D721Med (cell line): ENCODE results near the gene HIGD1B.

Experiments
- DNase-seq: peaks from one replicate; pipeline ENCODE4 v3.0.0; 2011; ENCODE audit warnings: low spot score; ENCODE audit not compliant: insufficient read length
- FAIRE-seq: peaks from 2 replicates; lab custom pipeline; 2011; peaks lifted over from hg19 to GRCh38; lab: Jason Lieb, UNC
- TF ChIP-seq, protein P1 (sequence below): IDR thresholded peaks from 2 replicates; pipeline ENCODE4 v1.5.1; 2012; ENCODE audit warnings: mild to moderate bottlenecking, control low read depth; ENCODE audit not compliant: insufficient read depth; ENCODE audit errors: missing control alignments

Gene HIGD1B

GRCh38 chr17:44829523-44830358, 17.9 kb upstream of the HIGD1B start, which contains the start of gene GJC1:
GJC1 (minus strand) TSS chr17:44830287; CDS start chr17:44805817, 24,470 bp downstream.
- DNase-seq: no peak
- FAIRE-seq: no peak
- TF ChIP-seq, protein P1, sequence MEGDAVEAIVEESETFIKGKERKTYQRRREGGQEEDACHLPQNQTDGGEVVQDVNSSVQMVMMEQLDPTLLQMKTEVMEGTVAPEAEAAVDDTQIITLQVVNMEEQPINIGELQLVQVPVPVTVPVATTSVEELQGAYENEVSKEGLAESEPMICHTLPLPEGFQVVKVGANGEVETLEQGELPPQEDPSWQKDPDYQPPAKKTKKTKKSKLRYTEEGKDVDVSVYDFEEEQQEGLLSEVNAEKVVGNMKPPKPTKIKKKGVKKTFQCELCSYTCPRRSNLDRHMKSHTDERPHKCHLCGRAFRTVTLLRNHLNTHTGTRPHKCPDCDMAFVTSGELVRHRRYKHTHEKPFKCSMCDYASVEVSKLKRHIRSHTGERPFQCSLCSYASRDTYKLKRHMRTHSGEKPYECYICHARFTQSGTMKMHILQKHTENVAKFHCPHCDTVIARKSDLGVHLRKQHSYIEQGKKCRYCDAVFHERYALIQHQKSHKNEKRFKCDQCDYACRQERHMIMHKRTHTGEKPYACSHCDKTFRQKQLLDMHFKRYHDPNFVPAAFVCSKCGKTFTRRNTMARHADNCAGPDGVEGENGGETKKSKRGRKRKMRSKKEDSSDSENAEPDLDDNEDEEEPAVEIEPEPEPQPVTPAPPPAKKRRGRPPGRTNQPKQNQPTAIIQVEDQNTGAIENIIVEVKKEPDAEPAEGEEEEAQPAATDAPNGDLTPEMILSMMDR: no peak

GRCh38 chr17:44830359-44831288, 17.1 kb upstream of the HIGD1B start:
- FAIRE-seq (no peak), DNase-seq (no peak)
- TF ChIP-seq, protein P1: no peak

DNA sequence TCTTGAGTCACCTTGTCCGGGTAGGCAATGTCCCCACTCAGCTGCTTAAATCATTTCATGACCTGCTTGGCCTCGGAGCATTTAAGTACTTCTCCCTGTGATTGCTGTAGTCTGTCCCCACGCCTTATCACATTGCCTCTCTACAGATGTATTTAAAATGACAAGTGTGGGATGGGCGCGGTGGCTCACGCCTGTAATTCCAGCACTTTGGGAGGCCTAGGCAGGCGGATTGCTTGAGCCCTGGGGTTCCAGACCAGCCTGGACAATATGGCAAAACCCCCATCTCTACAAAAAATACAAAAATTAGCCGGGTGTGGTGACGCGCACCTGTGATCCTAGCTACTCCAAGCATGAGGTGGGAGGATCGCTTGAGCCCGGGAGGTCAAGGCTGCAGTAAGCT, 16.3 kb upstream of the HIGD1B start:
- TF ChIP-seq, protein P1: no peak
- no peak for FAIRE-seq
- no peak for DNase-seq

DNA sequence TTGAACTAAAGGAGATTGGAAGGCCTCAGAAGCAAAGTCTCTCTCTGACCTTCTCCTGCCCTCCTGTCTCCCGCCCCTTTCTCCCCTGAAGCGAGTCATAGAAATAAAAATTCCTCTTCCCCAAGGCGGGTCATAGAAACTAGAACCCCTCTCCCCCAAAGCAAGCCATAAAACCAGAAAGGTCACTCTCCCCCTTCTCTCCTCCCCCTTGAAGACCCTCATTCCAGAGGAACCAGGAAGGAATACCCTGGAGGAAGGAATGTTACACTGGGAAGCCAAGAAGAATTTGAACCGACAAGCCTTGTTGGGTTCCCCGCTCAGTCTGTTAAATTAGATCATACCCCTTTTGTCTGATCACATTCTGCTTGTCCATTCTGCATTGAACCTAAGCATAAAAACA, 14.9 kb upstream of the HIGD1B start:
- FAIRE-seq: no peak
- TF ChIP-seq, protein P1: no peak
- no peak for DNase-seq

DNA sequence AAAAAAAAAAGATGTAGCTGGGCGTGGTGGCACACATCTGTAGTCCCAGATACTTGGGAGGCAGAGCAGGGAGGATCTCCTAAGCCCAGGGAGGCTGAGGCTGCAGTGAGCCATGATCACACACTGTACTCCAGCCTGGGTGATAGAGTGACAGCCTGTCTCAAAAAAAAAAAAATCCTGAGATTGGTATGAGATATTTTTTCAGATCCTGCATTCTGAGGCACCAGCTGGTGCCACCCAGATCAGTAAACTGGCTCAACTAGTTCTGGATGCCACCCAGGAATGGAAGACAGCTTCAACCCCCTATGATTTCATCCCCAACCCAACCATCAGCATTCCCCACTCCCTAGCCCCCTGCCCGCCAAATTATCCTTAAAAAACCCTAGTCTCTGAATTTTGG, 10.5 kb upstream of the HIGD1B start:
- DNase-seq (no peak), FAIRE-seq (no peak)
- TF ChIP-seq, protein P1: no peak

DNA sequence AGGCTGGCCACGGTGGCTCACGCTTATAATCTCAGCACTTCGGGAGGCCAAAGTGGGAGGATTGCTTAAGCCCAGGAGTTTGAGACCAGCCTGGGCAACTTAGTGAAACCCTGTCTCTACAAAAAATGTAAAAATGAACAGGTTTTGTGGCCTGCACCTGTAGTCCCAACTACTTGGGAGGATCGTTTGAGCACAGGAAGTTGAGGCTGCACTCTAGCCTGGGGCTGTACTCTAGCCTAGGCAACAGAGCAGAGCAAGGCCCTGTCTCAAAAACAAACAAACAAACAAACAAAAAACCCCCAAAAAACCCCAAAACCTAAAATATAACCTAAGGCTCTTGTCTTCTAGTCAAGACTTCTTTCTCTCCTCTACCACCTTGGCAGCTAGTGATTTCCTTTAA, 7.4 kb upstream of the HIGD1B start:
- no peak for DNase-seq
- FAIRE-seq: no peak
- TF ChIP-seq, protein P1: no peak
